Prostate gland (tissue), 2 donors: ENCODE results near the gene GRIK2.

Source experiments
- POLR2A ChIP-seq: fragments of 450-650 bp; IDR thresholded peaks from one replicate; pipeline ENCODE4 v1.6.1; 2016; ENCODE audit warnings: antibody characterized with exemption, mild to moderate bottlenecking
- TF ChIP-seq, protein P1 (sequence below), 4 experiments: fragments of 200-600 bp in 2 of 4; fragments of 450-650 bp in 2 of 4; sonication (generic) in 2 of 4; IDR thresholded peaks; 1 replicate in 3 of 4; 2 replicates in 1 of 4; pipeline ENCODE4 v1.5.1; 2016 to 2019; ENCODE audit warnings: antibody characterized with exemption in 4 of 4, mild to moderate bottlenecking in 2 of 4, moderate library complexity in 2 of 4

DNA sequence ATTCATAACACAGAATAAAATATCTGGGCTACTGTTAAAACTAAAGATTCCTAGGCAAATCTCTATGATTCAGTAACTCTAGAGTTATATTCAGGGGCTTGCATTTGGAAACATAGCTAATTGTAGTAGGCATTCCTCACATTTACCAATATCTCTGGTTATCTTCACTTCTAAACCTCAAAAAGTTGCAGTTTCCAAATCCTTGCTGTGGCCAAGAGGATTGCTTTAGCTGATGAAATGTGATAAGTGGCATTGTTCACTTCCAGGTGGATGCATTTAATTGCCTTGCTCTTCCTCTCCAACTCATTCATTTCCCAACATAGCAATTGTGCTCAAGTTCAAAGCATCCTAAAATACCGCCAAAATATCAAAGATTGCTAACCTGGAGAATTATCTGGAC is 246.6 kb downstream of the GRIK2 start:
- TF ChIP-seq, protein P1, sequence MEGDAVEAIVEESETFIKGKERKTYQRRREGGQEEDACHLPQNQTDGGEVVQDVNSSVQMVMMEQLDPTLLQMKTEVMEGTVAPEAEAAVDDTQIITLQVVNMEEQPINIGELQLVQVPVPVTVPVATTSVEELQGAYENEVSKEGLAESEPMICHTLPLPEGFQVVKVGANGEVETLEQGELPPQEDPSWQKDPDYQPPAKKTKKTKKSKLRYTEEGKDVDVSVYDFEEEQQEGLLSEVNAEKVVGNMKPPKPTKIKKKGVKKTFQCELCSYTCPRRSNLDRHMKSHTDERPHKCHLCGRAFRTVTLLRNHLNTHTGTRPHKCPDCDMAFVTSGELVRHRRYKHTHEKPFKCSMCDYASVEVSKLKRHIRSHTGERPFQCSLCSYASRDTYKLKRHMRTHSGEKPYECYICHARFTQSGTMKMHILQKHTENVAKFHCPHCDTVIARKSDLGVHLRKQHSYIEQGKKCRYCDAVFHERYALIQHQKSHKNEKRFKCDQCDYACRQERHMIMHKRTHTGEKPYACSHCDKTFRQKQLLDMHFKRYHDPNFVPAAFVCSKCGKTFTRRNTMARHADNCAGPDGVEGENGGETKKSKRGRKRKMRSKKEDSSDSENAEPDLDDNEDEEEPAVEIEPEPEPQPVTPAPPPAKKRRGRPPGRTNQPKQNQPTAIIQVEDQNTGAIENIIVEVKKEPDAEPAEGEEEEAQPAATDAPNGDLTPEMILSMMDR (IDR thresholded peaks at IDR 0.05), result no peak
- TF ChIP-seq POLR2A, result no peak
